ENCODE results near the gene QSOX1. TPM values are rescaled to one million over a fixed set of nuclear protein-coding genes. Genes with fewer than 3 reads are reported as not detected.

QSOX1 gene
- total RNA-seq, 1 donor from 2014 or later: 28.6 TPM

- intact Hi-C loops (cut with micrococcal nuclease): no loop called here
Observed at GRCh38 chr1:180145446-180145845, 9.2 kb upstream of the QSOX1 start.

- intact Hi-C loops (cut with micrococcal nuclease): loop anchor here (5.0 to 10.0 kb wide), 2 partner anchors 944 to 1424 kb away; partner anchors contain the start of gene RALGPS2
Observed at GRCh38 chr1:180150982-180151381, 3.7 kb upstream of the QSOX1 start.

- intact Hi-C loops (cut with micrococcal nuclease): loop anchor here (5.0 to 10.0 kb wide), 2 partner anchors 943 to 1424 kb away; partner anchors contain the start of gene RALGPS2
Observed at GRCh38 chr1:180151508-180151907, 3.2 kb upstream of the QSOX1 start.

- intact Hi-C loops (cut with micrococcal nuclease): loop anchor here (5.0 to 10.0 kb wide), 2 partner anchors 942 to 1425 kb away; partner anchors contain the start of gene RALGPS2
Observed at GRCh38 chr1:180152588-180152987, 2.1 kb upstream of the QSOX1 start.

- intact Hi-C loops (cut with micrococcal nuclease): loop anchor here (5.0 to 10.0 kb wide), 2 partner anchors 942 to 1426 kb away; partner anchors contain the start of gene RALGPS2
Observed at GRCh38 chr1:180153032-180153431, 1.6 kb upstream of the QSOX1 start.

- intact Hi-C loops (cut with micrococcal nuclease): loop anchor here (1.0 to 10.0 kb wide), 9 partner anchors 15 to 1427 kb away; partner anchors contain the start of genes CEP350, RALGPS2, TOR1AIP1 and XPR1
Observed at GRCh38 chr1:180154003-180154324, 705 bp upstream of the QSOX1 start.

- intact Hi-C loops (cut with micrococcal nuclease): loop anchor here (2.0 to 10.0 kb wide), 5 partner anchors 14 to 1128 kb away; partner anchors contain the start of gene XPR1
Observed at GRCh38 chr1:180155182-180155682, 563 bp downstream of the QSOX1 start.

- intact Hi-C loops (cut with micrococcal nuclease): loop anchor here (10.0 kb wide), 1 partner anchor 939 kb away; no protein-coding TSS in a partner anchor
Observed at GRCh38 chr1:180156201-180156600, 1.5 kb downstream of the QSOX1 start.

GRCh38 chr1:180156631-180157091, 2.0 kb downstream of the QSOX1 start:
- intact Hi-C loops (cut with micrococcal nuclease): loop anchor here (10.0 kb wide), 1 partner anchor 938 kb away; no protein-coding TSS in a partner anchor

GRCh38 chr1:180157108-180157507, 2.4 kb downstream of the QSOX1 start:
- intact Hi-C loops (cut with micrococcal nuclease): loop anchor here (10.0 kb wide), 1 partner anchor 938 kb away; no protein-coding TSS in a partner anchor

GRCh38 chr1:180157576-180158057, 2.9 kb downstream of the QSOX1 start:
- intact Hi-C loops (cut with micrococcal nuclease): loop anchor here (10.0 kb wide), 1 partner anchor 937 kb away; no protein-coding TSS in a partner anchor

GRCh38 chr1:180158149-180159147, 3.8 kb downstream of the QSOX1 start:
- intact Hi-C loops (cut with micrococcal nuclease): loop anchor here (10.0 kb wide), 1 partner anchor 936 kb away; no protein-coding TSS in a partner anchor

GRCh38 chr1:180160357-180160756, 5.7 kb downstream of the QSOX1 start:
- intact Hi-C loops (cut with micrococcal nuclease): no loop called here

- intact Hi-C loops (cut with micrococcal nuclease): no loop called here
Observed at GRCh38 chr1:180163041-180163440, 8.4 kb downstream of the QSOX1 start.

- intact Hi-C loops (cut with micrococcal nuclease): no loop called here
Observed at GRCh38 chr1:180165096-180165495, 10.4 kb downstream of the QSOX1 start.

- intact Hi-C loops (cut with micrococcal nuclease): no loop called here
Observed at GRCh38 chr1:180165509-180166435, 11.1 kb downstream of the QSOX1 start.

GRCh38 chr1:180166436-180166800, 11.7 kb downstream of the QSOX1 start:
- intact Hi-C loops (cut with micrococcal nuclease): no loop called here

- intact Hi-C loops (cut with micrococcal nuclease): no loop called here
Observed at GRCh38 chr1:180167021-180167701, 12.5 kb downstream of the QSOX1 start.

- intact Hi-C loops (cut with micrococcal nuclease): loop anchor here (1.0 to 2.0 kb wide), 2 partner anchors 13 to 301 kb away; partner anchors contain the start of gene QSOX1
Observed at GRCh38 chr1:180167721-180168467, 13.2 kb downstream of the QSOX1 start.
